Measurements from ENCODE around the gene CYB5R2.

DNA sequence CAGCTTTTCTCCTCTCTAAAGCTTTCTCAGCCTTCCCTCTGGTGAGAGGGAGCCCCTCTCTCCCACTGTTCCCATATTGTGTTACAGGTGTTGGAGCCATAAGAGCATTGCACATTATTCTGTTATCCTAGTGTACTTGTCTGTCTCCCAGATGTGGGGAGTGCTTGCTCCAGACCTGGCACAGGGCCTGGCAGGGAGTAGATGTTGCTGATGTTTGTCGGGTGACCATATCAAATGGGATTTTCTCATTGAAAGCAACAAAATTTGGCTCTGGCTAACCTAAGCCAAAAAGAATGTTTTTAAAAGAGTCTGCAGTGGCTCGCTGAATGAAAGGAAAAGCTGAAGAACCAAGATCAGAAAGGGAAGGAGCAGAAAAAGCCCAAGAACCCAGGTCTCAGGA is 41.1 kb downstream of the CYB5R2 start:
- no peak for TF ChIP-seq CTCF (conservative IDR thresholded peaks at IDR 0.05)
- TF ChIP-seq EZH2 (IDR thresholded peaks at IDR 0.05; ENCODE audit: low read depth), result no peak

Measured in PC-9 (cell line).